NB4 (cell line): ENCODE data around the gene SIPA1L2.

Source experiments
- DNase-seq: peaks from one replicate; pipeline ENCODE4 v3.0.0; 2010; ENCODE audit warnings: low read depth
- H3K4me3 ChIP-seq: one replicate; pipeline ENCODE4 v1.5.1; 2011; ENCODE audit warnings: mild to moderate bottlenecking, low read depth, low read length, moderate library complexity
- CTCF ChIP-seq: IDR thresholded peaks from one replicate; pipeline ENCODE4 v1.5.1; 2012; ENCODE audit warnings: low read depth, low read length
- MAX ChIP-seq: IDR thresholded peaks from 2 replicates; pipeline ENCODE4 v1.6.1; 2011; ENCODE audit warnings: low read depth, low read length
- MYC ChIP-seq: IDR thresholded peaks from 2 replicates; pipeline ENCODE4 v1.6.1; 2011; ENCODE audit warnings: low read depth, low read length
- POLR2A ChIP-seq: IDR thresholded peaks from 2 replicates; pipeline ENCODE4 v1.6.1; 2011; ENCODE audit warnings: mild to moderate bottlenecking; ENCODE audit not compliant: insufficient read length; ENCODE audit errors: extremely low read depth

SIPA1L2 gene

DNA sequence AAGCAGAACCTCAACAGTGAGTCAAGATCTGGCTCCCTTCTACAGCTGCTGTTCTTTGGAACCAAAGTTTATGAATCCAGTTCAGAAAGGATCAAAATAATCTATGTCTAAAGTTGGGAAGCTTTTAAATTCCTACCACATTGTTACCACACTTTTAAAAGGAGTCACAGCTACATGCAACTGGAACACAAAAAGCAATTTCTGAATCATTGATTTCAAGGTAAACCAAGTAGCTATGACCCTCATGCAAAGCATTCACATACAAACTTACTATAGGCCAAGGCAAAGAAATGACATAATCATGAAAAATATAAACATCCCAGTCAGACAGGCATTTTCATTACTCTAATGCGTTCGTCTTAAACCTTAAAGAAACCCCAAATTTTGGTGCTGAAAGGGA, 3.5 kb downstream of the SIPA1L2 start:
- DNase-seq, result no peak
- TF ChIP-seq MYC (no peak), MAX (no peak), CTCF (no peak), POLR2A (no peak)
- H3K4me3 ChIP-seq, result no peak overlapping the region

- no peak overlapping the region for H3K4me3 ChIP-seq
- TF ChIP-seq MYC, result no peak
- TF ChIP-seq POLR2A, result no peak
- TF ChIP-seq MAX, result no peak
- no peak for TF ChIP-seq CTCF
- no peak for DNase-seq
These were observed 4.5 kb downstream of the SIPA1L2 start for GRCh38 chr1:232625319-232625868.

- no peak for TF ChIP-seq POLR2A
- no peak for TF ChIP-seq MYC
- no peak for TF ChIP-seq MAX
- no peak for TF ChIP-seq CTCF
- DNase-seq, result no peak
- H3K4me3 ChIP-seq, result no peak overlapping the region
These were observed 5.2 kb downstream of the SIPA1L2 start for GRCh38 chr1:232624546-232625281.

GRCh38 chr1:232622981-232623380, 7.0 kb downstream of the SIPA1L2 start:
- no peak overlapping the region for H3K4me3 ChIP-seq
- no peak for DNase-seq
- no peak for TF ChIP-seq MAX
- no peak for TF ChIP-seq MYC
- no peak for TF ChIP-seq CTCF
- no peak for TF ChIP-seq POLR2A

DNA sequence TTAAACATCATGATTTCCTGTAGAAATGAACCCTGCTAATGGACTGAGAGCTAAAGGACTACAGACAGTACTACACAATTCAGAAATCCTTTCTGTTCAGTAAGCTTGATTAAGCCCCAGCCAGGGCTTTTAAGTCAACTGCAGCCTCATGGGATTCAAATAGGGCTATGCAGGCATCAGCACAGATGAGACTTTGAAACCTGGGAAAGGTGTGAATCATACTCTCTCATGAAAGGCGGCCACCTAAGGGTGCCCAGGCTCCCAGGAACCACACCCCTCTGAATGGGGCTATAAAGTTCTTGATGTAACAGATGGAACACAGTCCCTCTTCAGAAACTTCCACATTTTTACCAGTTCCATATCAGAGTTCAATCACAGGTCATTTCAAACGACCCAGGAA, 7.6 kb downstream of the SIPA1L2 start:
- no peak overlapping the region for H3K4me3 ChIP-seq
- TF ChIP-seq POLR2A, result no peak
- TF ChIP-seq MAX, result no peak
- no peak for TF ChIP-seq CTCF
- no peak for TF ChIP-seq MYC
- DNase-seq, result no peak

- peak; percentile 46 for DNase-seq
- TF ChIP-seq POLR2A (no peak), MAX (no peak), MYC (no peak), CTCF (no peak)
- no peak overlapping the region for H3K4me3 ChIP-seq
These were observed 8.9 kb downstream of the SIPA1L2 start for GRCh38 chr1:232621050-232621449.
